AG04450 (cell line): ENCODE results near the gene RALGDS. TPM values are rescaled to one million over a fixed set of nuclear protein-coding genes. Genes with fewer than 3 reads are reported as not detected.

Experiments used
- CTCF ChIA-PET: fragments of 300-600, 350-600 bp; formaldehyde crosslinking; extraction: SDS; loops from one replicate; lab custom pipeline; 2022; ENCODE audit warnings: antibody characterized with exemption, inconsistent platforms; lab: Charles Lee
- POLR2A ChIA-PET: fragments of 350-600 bp; formaldehyde crosslinking; extraction: SDS; loops from one replicate; lab custom pipeline; 2021; ENCODE audit warnings: antibody characterized with exemption, inconsistent platforms; lab: Yijun Ruan, JAX
- DNase-seq: peaks from one replicate; pipeline ENCODE4 v3.0.0-alpha.2; 2011; ENCODE audit warnings: low read depth, low spot score
- H3K27ac ChIP-seq: one replicate; pipeline ENCODE4 v1.5.1; 2012; ENCODE audit warnings: low read depth, low read length, control low read depth
- H3K27me3 ChIP-seq: one replicate; pipeline ENCODE4 v1.6.0; 2012; ENCODE audit warnings: low read length; ENCODE audit not compliant: control insufficient read depth, insufficient read depth
- H3K4me3 ChIP-seq: 2 replicates; pipeline ENCODE4 v1.5.1; 2011; ENCODE audit warnings: mild to moderate bottlenecking, low read depth, low read length, control low read depth
- H3K9me3 ChIP-seq: 2 replicates; pipeline ENCODE4 v1.5.1; 2012; ENCODE audit warnings: low read length; ENCODE audit not compliant: control insufficient read depth, insufficient read depth
- CTCF ChIP-seq: IDR thresholded peaks from 2 replicates; pipeline ENCODE4 v1.5.1; 2011; ENCODE audit warnings: low read depth, low read length, control low read depth, inconsistent platforms
- polyA plus RNA-seq: library from polyadenylated mRNA; depleted of rRNA; stranded (reverse); fragments of >200 nt; gene quantifications from 2 replicates; pipeline ENCODE4 v1.2.3, GENCODE V29; 2011

Gene RALGDS
- polyA plus RNA-seq, 1 experiment: 19.1 TPM

- no peak for TF ChIP-seq CTCF
- H3K27me3 ChIP-seq: no peaks in the 10 kb centered on the region
- ChIA-PET POLR2A (interaction anchor here (1.3 kb wide), 1 partner anchor 15 kb away, joined by 4 read pairs; no protein-coding TSS in a partner anchor), CTCF (interaction anchor here (0.6 to 3.4 kb wide), 5 partner anchors 24 to 361 kb away, joined by 3 to 24 read pairs (median 4); no protein-coding TSS in a partner anchor)
- H3K9me3 ChIP-seq: no peaks in the 10 kb centered on the region; the same call in 1 of the 2 replicates
- H3K4me3 ChIP-seq: peak overlapping the region; percentile 72
- peak overlapping the region; percentile 11 for H3K27ac ChIP-seq
- DNase-seq: no peak
Observed at GRCh38 chr9:133119846-133120500, 1.1 kb downstream of the RALGDS start.

- no peaks in the 10 kb centered on the region for H3K27me3 ChIP-seq
- no peak for DNase-seq
- POLR2A ChIA-PET: interaction anchor here (1.3 to 1.4 kb wide), 2 partner anchors 16 to 89 kb away, joined by 4 read pairs; partner anchors contain the start of gene GTF3C5
- no peaks in the 10 kb centered on the region; the same call in 1 of the 2 replicates for H3K9me3 ChIP-seq
- H3K27ac ChIP-seq: peak overlapping the region; percentile 11
- peak overlapping the region; percentile 72 for H3K4me3 ChIP-seq
- CTCF ChIA-PET: interaction anchor here (0.6 to 3.4 kb wide), 5 partner anchors 16 to 1638 kb away, joined by 3 to 24 read pairs (median 4); no protein-coding TSS in a partner anchor
- TF ChIP-seq CTCF: no peak
Observed at GRCh38 chr9:133119103-133119845, 1.8 kb downstream of the RALGDS start.

- ChIA-PET CTCF (interaction anchor here (0.6 to 3.9 kb wide), 5 partner anchors 16 to 1637 kb away, joined by 3 to 25 read pairs (median 4); no protein-coding TSS in a partner anchor), POLR2A (interaction anchor here (0.5 to 1.4 kb wide), 2 partner anchors 67 to 88 kb away, joined by 3 to 4 read pairs; partner anchors contain the start of gene GTF3C5)
- Histone ChIP-seq H3K27ac (no peak overlapping the region), H3K9me3 (no peaks in the 10 kb centered on the region; the same call in 1 of the 2 replicates), H3K4me3 (no peak overlapping the region), H3K27me3 (no peaks in the 10 kb centered on the region)
- TF ChIP-seq CTCF: no peak
- DNase-seq: no peak
Observed at GRCh38 chr9:133118568-133118967, 2.5 kb downstream of the RALGDS start.

GRCh38 chr9:133118179-133118520 lies 2.9 kb downstream of the RALGDS start:
- H3K27ac ChIP-seq: no peak overlapping the region
- no peak overlapping the region for H3K4me3 ChIP-seq
- POLR2A ChIA-PET: interaction anchor here (0.5 to 1.4 kb wide), 4 partner anchors 44 to 317 kb away, joined by 3 to 4 read pairs (median 3); partner anchors contain the start of gene GTF3C5
- no peaks in the 10 kb centered on the region for H3K27me3 ChIP-seq
- no peak for DNase-seq
- no peaks in the 10 kb centered on the region; the same call in 1 of the 2 replicates for H3K9me3 ChIP-seq
- CTCF ChIA-PET: interaction anchor here (1.0 to 3.9 kb wide), 3 partner anchors 15 to 29 kb away, joined by 4 to 25 read pairs (median 24); no protein-coding TSS in a partner anchor
- TF ChIP-seq CTCF: no peak
